Measurements from ENCODE around the gene ASB15.
A peak's percentile ranks its signal among the peaks of the same experiment; 100 is the strongest.
"Not testable (repeated sequence)": the region's sequence is repeated elsewhere in the genome, so short reads cannot be mapped to it uniquely, and the experiment has no call there.

The ASB15 gene

DNA sequence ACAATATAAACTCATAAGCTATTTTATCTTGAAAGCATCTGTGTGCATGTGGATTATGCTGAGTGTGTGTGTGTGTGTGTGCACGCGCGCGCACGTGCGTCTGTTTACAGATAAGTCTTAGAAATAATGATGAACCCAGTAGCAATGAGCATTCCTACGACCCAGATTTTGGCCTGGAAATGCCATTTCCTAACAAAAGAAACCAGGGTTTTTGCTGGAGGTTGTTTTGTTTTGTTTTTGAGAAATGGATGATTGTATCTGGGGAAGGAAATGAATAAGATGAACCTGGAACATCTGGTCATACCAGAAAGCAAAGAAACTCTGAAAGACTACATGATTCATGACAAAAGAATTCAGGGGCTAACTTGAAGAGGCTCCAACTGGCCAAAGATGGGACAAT is 31.9 kb downstream of the ASB15 start:
- H3K27ac ChIP-seq, result no peak overlapping the region
- H3K4me3 ChIP-seq, result no peak overlapping the region

- not testable (repeated sequence) for H3K27ac ChIP-seq, H3K4me3 ChIP-seq
These were observed 32.5 kb downstream of the ASB15 start for GRCh38 chr7:123634011-123634573.

GRCh38 chr7:123635551-123636359 is 34.1 kb downstream of the ASB15 start:
- H3K27ac ChIP-seq, result no peak overlapping the region
- no peak overlapping the region for H3K4me3 ChIP-seq

DNA sequence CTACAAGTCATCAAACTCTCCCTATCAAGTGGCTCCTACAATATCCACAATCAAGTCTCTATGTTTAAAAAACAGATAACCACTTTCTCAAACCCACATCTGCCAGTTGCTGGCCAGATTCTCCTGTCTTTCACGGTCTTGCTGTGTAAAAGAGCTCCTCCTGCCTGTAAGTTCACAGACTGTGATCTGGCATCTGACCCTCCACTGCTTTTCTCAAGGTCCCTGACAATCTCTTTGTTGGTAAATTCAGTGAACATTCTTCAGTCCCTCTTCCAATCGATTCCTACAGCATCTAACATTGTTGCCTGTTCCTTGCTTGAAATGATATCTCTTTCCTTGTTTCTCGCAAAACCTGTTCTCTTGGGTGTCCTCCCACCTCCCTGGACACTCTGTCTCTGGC is 35.6 kb downstream of the ASB15 start:
- H3K4me3 ChIP-seq, result no peak overlapping the region
- no peak overlapping the region for H3K27ac ChIP-seq

DNA sequence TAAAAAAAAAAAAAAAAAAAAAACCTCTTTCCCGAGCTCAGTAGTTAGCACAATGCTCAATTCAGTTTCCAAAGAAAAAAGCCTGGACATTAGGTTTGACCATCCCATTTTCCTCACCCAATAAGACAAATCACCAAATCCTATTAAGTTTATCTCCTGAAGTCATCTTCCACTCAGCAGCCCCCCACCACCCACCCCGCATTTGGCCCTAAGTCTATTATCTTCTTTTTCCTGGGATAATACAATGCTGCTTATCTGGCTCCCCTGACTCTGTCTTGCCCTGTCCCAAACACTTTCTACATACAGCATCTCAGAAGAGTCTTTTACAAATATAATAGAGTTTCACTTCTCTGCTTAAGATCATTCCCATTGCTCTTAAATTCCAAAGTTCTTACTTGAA is 36.3 kb downstream of the ASB15 start:
- Histone ChIP-seq H3K4me3 (no peak overlapping the region), H3K27ac (no peak overlapping the region)

DNA sequence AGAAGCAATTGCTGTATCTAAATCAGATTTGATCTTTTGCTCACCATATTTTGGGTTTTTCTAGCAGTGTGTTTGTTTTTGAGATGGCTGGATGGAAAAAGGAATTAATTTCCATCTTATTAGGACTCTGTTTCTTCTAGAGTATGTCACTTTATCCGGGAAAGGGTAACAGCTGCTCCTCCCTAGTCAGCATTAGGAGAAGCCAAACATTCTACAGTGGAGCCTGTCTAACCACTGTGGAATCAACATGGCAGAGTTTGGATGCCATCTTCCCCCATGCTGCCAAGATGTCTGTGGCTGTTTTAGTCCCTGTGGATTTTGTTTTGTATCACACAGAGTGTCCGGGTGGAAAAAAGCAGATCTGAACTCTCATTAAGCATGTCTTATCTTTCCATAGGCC is 38.0 kb downstream of the ASB15 start:
- Histone ChIP-seq H3K27ac (no peak overlapping the region), H3K4me3 (no peak overlapping the region)

DNA sequence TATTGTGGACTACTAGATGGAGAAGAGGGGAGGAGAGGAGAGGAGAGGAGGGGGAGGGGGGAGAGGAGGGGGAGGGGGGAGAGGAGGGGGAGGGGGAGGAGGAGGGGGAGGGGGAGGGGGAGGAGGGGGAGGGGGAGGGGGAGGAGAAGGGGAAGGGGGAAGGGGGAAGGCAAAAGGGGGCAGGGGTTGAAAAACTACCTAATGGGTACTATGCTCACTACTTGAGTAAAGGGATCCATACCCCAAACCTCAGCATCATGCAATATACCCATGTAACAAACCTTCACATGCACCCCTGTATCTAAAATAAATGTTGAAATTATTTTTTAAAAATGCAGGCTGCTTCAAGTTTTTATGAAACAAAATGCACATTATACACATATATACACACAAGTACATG is 39.0 kb downstream of the ASB15 start:
- Histone ChIP-seq H3K27ac (no peak overlapping the region), H3K4me3 (no peak overlapping the region)

GRCh38 chr7:123641901-123642300 is 40.3 kb downstream of the ASB15 start:
- H3K4me3 ChIP-seq, result no peak overlapping the region
- no peak overlapping the region for H3K27ac ChIP-seq

DNA sequence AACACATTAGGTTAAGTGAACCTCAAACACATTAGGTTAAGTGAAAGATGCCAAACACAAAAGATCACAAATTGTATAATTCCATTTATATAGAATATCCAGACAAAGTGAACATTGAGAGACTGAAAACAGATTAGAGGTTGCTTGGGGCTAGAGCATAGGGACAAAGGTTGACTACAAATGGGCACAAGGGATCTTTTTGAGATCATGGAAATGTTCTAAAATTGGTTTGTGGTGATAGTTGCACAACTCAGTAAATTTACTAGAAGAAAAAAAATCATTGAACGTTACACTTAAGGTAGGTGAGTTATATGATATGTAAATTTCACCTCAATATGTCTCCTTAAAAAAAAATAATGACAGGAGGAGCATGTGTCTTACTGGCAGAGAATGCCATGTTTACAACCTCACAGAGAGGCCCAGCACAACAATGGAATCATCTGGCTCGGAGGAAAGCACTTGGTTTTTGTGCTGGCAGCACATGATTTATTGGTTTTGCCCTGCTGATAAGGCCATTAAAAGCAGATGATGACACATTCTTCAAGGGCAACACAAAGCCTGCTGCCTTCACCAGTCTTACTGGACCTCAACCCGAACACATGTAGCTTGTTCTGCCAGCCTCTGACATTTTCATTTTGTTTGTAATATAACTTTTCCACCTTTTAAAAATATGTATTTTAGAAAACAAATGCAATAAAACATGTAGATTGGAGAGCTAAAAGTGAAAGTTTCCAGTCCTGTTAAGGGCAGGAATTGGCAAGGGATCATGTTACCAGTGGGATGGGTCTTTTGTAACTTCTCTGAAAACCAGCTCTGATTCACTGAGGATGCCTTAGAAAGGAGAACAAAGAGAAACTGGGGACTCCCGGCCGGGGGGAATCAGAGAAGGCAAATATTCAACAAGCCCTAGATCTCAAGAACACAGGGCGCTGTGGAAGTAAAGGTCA is 42.1 kb downstream of the ASB15 start:
- Histone ChIP-seq H3K27ac (peak overlapping the region in 1 of 21 experiments; percentile 14), H3K4me3 (no peak overlapping the region)

- H3K4me3 ChIP-seq, result no peak overlapping the region
- H3K27ac ChIP-seq, result no peak overlapping the region
These were observed 43.9 kb downstream of the ASB15 start for GRCh38 chr7:123645516-123645915.

GRCh38 chr7:123647106-123647730 is 45.6 kb downstream of the ASB15 start:
- no peak overlapping the region for H3K4me3 ChIP-seq
- no peak overlapping the region for H3K27ac ChIP-seq

DNA sequence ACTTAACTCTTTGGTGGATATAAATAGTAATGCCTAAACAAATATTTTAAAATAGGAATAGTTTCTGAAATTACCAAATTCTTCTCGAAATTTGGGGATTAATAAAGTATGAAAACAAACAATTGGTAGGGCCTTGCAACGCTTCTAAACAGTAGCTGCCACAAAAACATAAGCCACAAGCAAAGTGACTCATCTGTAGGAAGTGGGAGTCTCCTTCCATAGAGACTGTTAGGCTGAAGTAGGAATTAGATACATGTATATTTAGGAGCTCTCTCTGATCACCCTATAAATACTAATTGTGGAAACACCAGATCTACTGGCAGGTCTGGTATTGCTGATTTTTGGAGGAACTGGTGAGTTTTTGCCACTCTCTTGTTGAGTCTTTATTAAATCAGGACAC is 48.3 kb downstream of the ASB15 start:
- no peak overlapping the region for H3K4me3 ChIP-seq
- no peak overlapping the region for H3K27ac ChIP-seq

DNA sequence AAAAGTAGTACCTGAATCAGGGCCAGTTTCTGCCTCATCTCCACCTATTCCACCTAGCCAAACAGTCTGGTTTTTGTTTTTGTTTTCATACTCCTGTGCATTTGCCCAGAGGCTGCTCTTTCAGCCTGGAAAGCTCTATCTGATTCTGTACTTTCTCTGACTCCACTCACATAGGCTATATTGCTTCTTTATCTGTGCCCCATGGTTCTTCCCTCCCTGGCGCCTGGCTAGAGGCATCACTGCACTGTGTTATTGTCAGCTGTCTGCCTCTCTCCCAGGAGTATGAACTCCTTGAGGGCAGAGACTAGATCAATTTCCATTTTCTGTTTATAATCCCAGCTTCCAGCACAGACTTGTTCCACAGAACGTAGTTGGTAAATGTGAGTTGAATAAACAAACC is 49.0 kb downstream of the ASB15 start:
- no peak overlapping the region for H3K27ac ChIP-seq
- no peak overlapping the region for H3K4me3 ChIP-seq

GRCh38 chr7:123652406-123652805 is 50.8 kb downstream of the ASB15 start:
- Histone ChIP-seq H3K4me3 (no peak overlapping the region), H3K27ac (no peak overlapping the region)

DNA sequence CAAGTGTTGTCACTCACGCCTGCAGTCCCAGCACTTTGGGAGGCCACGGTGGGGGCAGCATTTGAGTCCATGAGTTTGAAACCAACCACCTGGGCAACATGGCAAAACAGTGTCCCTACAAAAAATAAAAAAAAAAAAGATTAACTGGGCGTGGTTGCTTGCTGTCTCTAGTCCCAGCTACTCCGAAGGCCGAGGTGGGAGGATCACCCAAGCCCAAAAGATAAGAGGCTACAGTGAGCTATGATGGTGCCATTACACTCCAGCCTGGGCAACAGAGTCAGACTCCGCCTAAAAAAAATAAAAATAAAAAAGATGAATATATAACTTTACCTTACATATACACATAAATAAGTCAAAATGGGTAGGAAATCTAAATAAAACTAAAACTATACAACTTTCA is 51.5 kb downstream of the ASB15 start:
- Histone ChIP-seq H3K4me3 (no peak overlapping the region), H3K27ac (no peak overlapping the region)

DNA sequence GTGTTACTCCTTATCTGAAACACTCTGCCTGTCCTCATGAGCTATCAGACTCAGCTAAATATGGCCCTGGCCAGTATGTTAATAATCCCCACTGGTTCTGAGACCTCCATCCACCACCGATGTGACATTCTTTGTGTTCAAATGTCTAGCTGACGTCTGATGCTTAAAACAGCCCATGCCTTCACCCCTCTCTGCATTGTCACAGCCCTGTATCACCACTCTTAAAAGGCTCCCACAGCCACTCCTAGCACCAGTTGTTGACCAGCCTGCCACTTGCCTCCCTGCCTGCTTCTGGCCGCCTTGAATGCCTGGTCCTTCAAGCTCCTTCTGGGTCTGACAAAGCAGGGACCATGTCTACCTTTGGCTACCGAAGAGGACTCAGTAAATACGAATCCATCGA is 54.0 kb downstream of the ASB15 start, which contains the start of gene LMOD2:
Gene LMOD2 (plus strand): TSS at position 253 of the 400 bp plus-strand sequence. CDS start 98 bp downstream, at position 351.
- no peak within 1 kb of the TSS for H3K27ac ChIP-seq
- no peak within 1 kb of the TSS for H3K4me3 ChIP-seq

GRCh38 chr7:123656544-123657303 is 55.1 kb downstream of the ASB15 start:
- Histone ChIP-seq H3K27ac (no peak overlapping the region), H3K4me3 (no peak overlapping the region)

- H3K27ac ChIP-seq, result no peak overlapping the region
- H3K4me3 ChIP-seq, result no peak overlapping the region
These were observed 55.7 kb downstream of the ASB15 start for GRCh38 chr7:123657304-123657685.

DNA sequence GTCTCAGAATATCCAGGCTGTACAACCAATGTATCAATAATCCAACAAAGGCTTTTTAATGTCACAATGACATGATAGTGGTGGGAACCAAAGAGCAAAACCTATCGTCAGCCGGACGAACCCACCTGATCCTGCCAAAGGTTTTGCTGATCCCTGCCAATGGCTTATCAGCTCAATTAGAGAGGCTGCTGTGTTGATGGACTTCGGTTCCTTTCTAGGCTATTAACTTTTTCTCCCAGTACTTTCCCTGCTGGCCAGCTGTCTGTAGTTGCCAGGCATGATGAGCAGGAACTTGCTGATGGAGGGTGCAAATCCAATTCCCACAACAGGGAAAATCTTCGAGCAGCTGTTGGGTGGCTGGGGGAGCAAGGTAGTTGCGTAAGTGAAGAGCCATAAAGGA is 56.4 kb downstream of the ASB15 start:
- H3K4me3 ChIP-seq, result no peak overlapping the region
- no peak overlapping the region for H3K27ac ChIP-seq

Measured in skin epidermis (tissue), 12 donors.